AG09309 (cell line): Measurements from ENCODE around the gene RNASE4.
"Not testable (repeated sequence)": the region's sequence is repeated elsewhere in the genome, so short reads cannot be mapped to it uniquely, and the experiment has no call there.

Source experiments
- DNase-seq: peaks from one replicate; pipeline ENCODE4 v3.0.0-alpha.2; 2010; ENCODE audit warnings: low read depth
- H3K4me3 ChIP-seq: 2 replicates; pipeline ENCODE4 v1.5.1; 2011; ENCODE audit warnings: mild to moderate bottlenecking, low read depth, low read length, moderate library complexity; ENCODE audit not compliant: control insufficient read depth
- TF ChIP-seq, protein P1 (sequence below): IDR thresholded peaks from 2 replicates; pipeline ENCODE4 v1.5.1; 2011; ENCODE audit warnings: mild to moderate bottlenecking, low read depth, low read length, inconsistent platforms; ENCODE audit not compliant: insufficient read depth, control insufficient read depth; ENCODE audit errors: missing control alignments

RNASE4 gene

DNA sequence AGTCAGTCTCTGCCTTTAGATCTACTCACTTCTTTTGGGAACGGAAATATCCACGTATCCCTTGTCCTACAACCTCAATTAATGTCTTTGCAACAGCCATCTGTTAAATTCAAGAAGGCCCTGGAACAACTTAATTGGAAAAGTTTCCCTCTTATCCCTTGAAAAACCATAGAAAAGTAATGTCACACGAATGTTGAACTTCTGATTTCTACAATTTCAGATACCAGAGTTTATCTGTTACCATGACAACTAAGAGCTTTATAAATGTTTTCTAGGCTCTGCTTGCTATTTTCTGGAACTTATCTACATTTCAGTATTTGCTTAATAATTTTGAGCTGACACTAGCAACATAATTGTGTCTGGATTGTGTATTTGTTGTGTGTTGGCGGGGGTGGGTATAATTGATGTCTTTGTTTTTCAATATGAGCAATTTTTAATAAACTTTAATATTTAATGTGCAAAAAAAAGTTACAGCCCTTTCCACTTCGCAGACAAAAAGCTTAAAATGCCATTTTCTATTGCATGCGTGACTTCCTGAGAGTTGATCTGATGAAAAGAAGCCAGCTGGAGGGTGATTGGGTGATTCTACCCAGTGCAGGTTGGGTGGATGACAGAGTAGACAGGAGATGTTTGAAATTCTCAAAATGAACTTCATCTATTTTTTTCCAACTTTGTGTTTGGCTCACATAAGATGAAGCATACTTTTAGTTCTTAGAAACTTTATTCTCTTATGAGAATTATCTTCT is 49.5 kb downstream of the RNASE4 start:
- no peak for DNase-seq
- H3K4me3 ChIP-seq: no peak overlapping the region
- TF ChIP-seq, protein P1, sequence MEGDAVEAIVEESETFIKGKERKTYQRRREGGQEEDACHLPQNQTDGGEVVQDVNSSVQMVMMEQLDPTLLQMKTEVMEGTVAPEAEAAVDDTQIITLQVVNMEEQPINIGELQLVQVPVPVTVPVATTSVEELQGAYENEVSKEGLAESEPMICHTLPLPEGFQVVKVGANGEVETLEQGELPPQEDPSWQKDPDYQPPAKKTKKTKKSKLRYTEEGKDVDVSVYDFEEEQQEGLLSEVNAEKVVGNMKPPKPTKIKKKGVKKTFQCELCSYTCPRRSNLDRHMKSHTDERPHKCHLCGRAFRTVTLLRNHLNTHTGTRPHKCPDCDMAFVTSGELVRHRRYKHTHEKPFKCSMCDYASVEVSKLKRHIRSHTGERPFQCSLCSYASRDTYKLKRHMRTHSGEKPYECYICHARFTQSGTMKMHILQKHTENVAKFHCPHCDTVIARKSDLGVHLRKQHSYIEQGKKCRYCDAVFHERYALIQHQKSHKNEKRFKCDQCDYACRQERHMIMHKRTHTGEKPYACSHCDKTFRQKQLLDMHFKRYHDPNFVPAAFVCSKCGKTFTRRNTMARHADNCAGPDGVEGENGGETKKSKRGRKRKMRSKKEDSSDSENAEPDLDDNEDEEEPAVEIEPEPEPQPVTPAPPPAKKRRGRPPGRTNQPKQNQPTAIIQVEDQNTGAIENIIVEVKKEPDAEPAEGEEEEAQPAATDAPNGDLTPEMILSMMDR: no peak

DNA sequence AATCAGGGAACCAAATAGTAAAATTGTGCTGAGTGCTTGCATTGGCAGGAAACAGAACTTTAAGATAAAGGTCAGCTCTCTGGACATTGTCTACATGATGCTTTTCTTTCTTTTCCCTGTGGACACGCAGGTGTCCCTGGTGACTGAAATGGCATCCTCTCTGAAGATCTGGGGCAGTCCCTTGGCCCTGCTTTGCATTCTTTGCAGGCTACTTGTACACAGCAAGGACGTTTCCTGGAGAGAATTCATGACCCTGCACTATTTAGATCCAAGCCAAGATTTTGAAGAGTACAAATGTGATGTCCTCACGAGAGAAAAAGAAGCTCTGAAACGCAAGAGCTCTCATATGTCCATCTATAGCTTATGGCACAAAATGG is 50.1 kb downstream of the RNASE4 start:
- TF ChIP-seq, protein P1: no peak
- no peak for DNase-seq
- H3K4me3 ChIP-seq: no peak overlapping the region

DNA sequence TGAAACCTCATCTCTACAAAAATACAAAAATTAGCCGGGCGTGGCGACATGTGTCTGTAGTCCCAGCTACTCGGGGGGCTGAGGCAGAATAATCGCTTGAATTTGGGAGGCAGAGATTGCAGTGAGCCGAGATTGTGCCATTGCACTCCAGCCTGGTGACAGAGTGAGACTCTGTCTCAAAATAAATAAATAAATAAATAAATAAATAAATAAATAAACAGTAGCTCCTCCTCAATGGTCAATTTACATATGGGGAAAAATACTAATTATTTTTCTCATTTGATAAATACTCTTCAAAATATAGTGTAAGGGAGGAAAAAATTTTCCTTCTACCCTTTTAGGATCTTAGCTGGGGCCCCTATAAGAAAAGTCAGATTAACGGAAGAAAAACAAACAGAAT is 53.9 kb downstream of the RNASE4 start:
- not testable (repeated sequence) for H3K4me3 ChIP-seq, DNase-seq

DNA sequence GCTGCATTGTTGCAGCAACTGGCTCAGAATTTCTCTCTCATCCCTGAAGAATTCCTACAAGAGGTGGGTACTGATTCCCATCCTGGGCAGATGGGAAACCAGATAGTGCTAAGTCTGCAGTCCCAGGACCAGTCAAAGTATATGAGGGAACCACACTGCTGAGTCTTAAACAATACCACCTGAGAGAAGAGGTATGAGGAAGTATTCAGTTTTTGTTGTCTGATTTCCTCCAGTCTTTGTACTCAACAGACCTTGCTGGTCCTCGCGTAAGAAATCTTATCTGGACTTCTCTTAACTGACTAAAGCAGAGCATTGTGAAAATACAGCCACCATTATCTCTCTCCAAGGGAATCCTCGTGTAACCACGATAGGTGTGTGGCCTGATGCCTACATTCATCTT is 57.8 kb downstream of the RNASE4 start:
- no peak for DNase-seq
- TF ChIP-seq, protein P1: no peak
- H3K4me3 ChIP-seq: no peak overlapping the region

DNA sequence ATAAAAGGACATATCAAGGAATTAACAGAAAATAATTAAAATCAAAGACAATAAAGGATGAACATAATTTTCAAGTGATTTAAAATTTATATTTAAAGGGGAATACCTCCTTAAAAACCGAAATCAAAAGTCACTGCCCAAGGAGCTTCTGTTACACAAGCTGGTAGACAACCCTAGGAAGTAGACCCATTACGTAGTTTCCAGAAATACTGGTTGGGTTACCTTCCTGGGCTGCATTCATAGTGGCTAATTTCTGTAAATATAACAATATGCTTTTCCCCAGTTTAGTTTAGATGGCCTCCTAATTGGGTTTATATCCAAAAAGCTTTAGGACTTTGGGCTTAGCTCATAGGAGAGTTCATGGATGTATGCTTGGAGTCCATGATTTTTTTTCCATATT is 59.2 kb downstream of the RNASE4 start:
- no peak for DNase-seq
- TF ChIP-seq, protein P1: no peak

DNA sequence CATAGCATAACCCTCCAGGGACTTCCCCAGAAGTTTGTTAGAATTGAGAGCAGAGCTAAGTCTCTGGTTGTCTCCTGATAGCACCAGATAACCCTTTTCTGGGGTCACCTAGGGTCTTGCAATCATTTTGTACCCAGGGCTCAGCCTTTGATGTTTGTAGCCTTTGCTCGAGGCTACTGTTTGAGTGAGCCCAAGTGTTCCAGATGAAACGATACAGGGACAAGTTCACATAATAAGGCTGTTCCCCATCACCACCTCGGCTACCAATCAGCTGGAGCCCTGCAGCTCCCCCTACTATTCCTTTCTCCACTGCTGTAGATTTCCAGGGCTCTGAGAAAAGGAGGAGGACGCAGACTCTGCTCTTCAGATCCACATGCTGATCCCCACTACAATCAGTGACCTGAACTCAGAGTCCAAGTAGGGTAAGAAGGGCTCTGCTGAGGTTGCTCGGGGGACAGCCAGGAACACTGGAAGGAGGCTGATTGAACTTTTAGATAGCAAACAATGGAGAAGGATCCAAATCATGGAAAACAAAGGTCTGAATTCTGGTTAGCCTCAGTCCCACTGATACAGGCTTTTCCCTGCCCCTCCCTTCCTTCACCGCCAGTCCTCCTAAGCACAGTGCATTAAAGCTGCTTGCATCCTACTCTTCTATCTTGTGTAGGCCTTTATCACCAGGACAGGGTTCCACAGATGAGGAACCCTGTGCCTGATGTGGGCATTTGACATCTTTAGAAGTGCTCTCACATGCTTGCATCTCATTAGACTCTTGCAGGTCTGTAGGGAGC is 61.4 kb downstream of the RNASE4 start, which contains the start of gene EDDM3A:
Gene EDDM3A (plus strand): TSS at position 317 of the 788 bp plus-strand sequence. CDS start 1,694 bp downstream, outside the sequence.
- DNase-seq: no peak
- TF ChIP-seq, protein P1: no peak
- H3K4me3 ChIP-seq: no peak within 1 kb of the TSS

More for the DNA sequence above, 59.2 kb downstream of the RNASE4 start:
- no peak overlapping the region for H3K4me3 ChIP-seq

DNA sequence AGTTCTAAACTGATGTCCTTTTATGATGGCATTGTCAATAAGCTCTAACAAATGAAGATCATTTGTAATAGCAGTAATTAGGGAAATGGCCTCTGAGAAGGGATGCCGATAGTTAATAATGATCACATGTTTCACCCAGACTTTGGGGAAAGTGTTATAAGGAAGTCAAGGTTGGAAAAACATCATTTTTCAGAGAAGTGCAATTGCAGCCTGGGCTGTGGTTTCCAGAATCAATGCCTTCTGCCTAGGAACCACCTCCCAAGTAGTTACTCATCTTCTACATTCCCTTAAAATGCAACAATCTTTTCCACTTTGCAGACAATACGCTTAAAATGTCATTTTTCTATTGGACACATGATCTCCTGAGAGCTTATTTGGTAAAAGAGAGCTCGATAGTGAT is 62.2 kb downstream of the RNASE4 start:
- DNase-seq: no peak
- H3K4me3 ChIP-seq: no peak overlapping the region
- TF ChIP-seq, protein P1: no peak
